Kidney tubule cell (primary cell): Measurements from ENCODE around the gene PCNT.

ENCODE experiments used
- DNase-seq: peaks from one replicate; pipeline ENCODE4 v3.0.0-alpha.2; 2018; ENCODE audit warnings: low spot score

The PCNT gene

GRCh38 chr21:46334351-46335140 lies 10.6 kb downstream of the PCNT start:
- no peak for DNase-seq

GRCh38 chr21:46336603-46337002 lies 12.6 kb downstream of the PCNT start:
- DNase-seq = no peak

- no peak for DNase-seq
Observed at GRCh38 chr21:46340998-46341397, 17.0 kb downstream of the PCNT start.

- DNase-seq = no peak
Observed at GRCh38 chr21:46344219-46344915, 20.4 kb downstream of the PCNT start.

- no peak for DNase-seq
Observed at GRCh38 chr21:46345861-46346260, 21.9 kb downstream of the PCNT start.

- DNase-seq = no peak
Observed at GRCh38 chr21:46346296-46347202, 22.6 kb downstream of the PCNT start.

GRCh38 chr21:46347203-46347550 lies 23.2 kb downstream of the PCNT start:
- DNase-seq = no peak

- DNase-seq = no peak
Observed at GRCh38 chr21:46347791-46348381, 23.9 kb downstream of the PCNT start.

- DNase-seq = no peak
Observed at GRCh38 chr21:46349134-46349760, 25.3 kb downstream of the PCNT start.

GRCh38 chr21:46350571-46350970 lies 26.6 kb downstream of the PCNT start:
- no peak for DNase-seq

- DNase-seq = no peak
Observed at GRCh38 chr21:46350981-46351380, 27.0 kb downstream of the PCNT start.

- no peak for DNase-seq
Observed at GRCh38 chr21:46351476-46352163, 27.7 kb downstream of the PCNT start.

- DNase-seq = no peak
Observed at GRCh38 chr21:46352164-46352515, 28.2 kb downstream of the PCNT start.

GRCh38 chr21:46352913-46353312 lies 29.0 kb downstream of the PCNT start:
- DNase-seq = no peak

GRCh38 chr21:46354046-46354445 lies 30.1 kb downstream of the PCNT start:
- DNase-seq = no peak

GRCh38 chr21:46354518-46354917 lies 30.6 kb downstream of the PCNT start:
- DNase-seq = no peak

- DNase-seq = no peak
Observed at GRCh38 chr21:46355161-46356004, 31.4 kb downstream of the PCNT start.

- no peak for DNase-seq
Observed at GRCh38 chr21:46356005-46356338, 32.0 kb downstream of the PCNT start.

GRCh38 chr21:46356494-46357334 lies 32.8 kb downstream of the PCNT start:
- no peak for DNase-seq

- DNase-seq = no peak
Observed at GRCh38 chr21:46357335-46357604, 33.3 kb downstream of the PCNT start.
